NCI-H1417 (cell line): ENCODE results near the gene FRS3.
"Not testable (repeated sequence)": the region's sequence is repeated elsewhere in the genome, so short reads cannot be mapped to it uniquely, and the experiment has no call there.

Experiments used
- DNase-seq, 3 experiments: peaks; one replicate each; lab custom pipeline; 2025; lab: John Stamatoyannopoulos, UW

Gene FRS3, protein sequence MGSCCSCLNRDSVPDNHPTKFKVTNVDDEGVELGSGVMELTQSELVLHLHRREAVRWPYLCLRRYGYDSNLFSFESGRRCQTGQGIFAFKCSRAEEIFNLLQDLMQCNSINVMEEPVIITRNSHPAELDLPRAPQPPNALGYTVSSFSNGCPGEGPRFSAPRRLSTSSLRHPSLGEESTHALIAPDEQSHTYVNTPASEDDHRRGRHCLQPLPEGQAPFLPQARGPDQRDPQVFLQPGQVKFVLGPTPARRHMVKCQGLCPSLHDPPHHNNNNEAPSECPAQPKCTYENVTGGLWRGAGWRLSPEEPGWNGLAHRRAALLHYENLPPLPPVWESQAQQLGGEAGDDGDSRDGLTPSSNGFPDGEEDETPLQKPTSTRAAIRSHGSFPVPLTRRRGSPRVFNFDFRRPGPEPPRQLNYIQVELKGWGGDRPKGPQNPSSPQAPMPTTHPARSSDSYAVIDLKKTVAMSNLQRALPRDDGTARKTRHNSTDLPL

DNA sequence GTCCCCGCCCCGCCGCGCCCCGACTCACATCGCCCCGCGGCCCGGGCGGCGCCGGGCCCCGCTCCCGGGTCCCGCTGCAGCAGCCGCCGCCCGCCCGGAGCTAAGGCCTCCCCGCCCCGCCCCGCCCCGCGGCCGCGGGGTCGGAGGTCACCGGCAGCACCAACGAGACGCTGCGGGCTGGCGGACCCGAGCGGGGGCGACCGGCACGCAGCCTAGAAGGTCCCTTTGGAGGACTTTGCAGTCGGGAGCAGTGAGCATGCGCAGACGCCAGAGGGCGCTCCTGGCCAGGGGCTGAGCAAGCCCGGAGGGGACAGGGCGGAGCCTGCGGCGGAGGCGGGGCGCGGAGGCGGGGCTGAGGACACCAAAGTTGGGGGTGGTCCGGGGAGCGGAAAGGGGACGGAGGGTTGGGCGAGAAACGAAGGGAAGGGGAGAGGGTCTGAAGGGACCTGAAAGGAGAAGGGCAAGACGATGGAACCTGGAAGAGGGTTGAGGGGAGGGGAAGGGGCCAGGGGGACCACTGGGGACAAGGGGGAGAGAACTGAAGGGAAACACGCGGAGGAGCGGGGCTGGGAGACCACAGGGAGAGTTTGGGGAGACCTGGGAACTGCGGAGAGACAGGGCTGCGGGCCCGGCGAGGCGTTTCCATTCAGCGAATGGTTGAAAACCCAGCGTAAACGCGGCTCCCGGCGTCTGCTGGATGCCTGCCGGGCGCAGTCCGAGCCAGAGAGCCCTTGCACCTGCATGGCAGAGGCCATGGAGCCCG, at the start of gene FRS3:
FRS3 (minus strand) TSS at position 113 of the 763 bp plus-strand sequence. CDS start 2,913 bp downstream, outside the sequence.
- DNase-seq = peak; percentile 90 to 95 (median 94)

DNA sequence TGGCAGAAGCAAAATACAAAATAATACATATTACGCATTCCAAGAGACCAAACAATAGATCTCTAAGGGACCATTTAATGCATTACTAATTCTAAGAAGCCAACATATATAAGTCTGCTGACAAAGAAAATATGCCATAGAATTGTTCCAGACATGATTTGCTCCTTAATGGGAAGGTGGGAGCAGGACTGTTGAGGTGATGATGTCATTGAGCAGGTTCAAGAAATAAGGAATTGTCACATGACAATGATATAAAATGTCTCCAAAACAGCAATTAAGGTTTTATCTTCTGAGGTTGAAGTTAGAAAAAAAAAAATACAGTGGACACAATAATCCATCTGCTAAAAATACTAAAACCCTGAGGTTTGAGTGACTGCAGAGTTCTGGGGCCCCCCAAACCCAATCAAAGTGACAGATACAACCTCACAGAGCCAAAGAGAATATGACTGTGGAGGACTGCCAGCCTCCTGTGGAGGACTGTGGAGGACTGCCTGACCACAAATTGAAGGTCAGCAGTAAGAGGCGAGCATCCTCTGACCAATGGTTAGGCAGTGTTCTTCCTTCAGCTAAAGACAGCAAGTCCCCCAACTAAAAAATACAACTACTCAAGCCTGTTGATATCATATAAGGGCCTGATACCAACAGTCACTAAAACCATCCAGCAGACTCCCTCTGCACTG, 46.8 kb upstream of the FRS3 start:
- DNase-seq = no peak

DNA sequence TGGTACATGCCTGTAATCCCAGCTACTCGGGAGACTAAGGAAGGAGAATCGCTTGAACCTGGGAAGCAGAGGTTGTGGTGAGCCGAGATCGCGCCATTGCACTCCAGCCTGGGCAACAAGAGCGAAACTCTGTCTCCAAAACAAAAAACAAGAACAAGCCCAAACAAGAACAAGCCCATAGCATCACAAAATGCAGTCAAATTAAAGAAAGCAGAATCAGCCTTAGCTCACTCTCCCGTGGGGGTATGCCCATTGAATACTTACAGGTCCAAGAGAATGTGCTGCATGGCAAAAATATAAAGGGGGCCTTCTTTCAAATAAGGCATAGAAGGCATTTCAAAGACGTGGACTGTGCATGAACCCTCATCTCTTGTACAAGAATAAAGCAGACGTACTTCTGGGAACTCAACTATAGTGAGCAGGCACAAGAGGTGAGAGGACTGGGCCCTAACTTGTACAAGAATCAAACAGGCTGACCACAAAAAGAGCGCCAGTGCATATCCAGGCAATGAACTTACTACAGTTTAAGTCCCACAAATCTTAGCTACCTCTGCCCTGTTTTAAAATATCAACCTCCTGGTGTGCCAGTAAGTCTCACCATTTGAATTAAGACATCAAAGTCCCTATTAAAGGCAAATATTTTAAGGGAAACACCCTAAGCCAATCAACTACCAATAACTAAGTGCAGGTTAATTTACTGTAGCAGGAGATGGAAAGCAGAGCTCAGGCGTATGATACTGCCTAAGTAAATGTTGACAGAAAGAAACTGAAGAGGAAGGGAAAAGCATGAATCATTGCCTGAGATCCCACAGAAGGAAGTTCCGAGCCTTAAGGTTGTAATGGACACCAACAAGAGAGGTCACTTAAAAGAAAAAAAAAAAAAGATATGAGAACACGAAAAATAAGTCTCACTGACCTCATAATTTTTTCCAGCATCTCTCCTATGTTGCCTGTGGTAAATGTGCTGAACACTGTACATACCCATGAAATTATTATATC, 45.2 kb upstream of the FRS3 start:
- no peak for DNase-seq

DNA sequence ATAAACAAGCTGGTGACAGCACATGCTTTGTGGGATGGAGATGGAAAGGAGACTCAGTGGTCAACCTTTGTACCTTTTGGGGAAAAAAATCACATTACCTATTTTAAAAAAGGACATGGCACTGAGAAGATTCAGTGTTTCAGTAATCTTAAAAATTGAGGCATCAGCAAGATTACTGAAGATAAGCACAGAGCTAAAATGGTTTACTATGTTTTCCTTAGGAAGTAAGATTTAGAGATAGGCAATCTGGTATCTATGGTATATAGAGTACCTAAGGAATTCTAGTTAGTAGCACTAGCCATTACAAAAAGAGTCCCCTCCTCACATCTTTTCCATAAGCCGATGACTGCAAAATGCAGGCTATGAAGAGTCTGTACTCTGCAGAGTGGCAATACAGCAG, 43.5 kb upstream of the FRS3 start:
- no peak for DNase-seq

DNA sequence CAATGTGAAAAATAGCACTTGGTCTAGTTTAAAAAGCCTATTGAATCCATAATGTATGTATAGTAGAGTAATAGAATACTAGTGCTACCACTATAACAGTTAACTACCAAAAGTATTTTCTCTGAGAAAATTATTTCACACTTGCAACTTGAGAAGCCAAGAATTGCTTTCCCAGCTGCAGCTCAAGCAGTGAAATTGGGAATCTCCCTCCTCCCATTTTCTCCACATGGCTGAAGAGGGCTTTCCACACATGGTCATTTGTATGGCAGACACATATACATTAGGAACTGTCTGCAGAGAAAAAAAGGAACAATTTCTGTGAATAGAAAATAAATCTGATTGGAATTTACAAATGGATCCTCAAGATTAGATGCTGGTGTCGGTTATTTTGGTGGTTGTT, 42.3 kb upstream of the FRS3 start:
- no peak for DNase-seq

DNA sequence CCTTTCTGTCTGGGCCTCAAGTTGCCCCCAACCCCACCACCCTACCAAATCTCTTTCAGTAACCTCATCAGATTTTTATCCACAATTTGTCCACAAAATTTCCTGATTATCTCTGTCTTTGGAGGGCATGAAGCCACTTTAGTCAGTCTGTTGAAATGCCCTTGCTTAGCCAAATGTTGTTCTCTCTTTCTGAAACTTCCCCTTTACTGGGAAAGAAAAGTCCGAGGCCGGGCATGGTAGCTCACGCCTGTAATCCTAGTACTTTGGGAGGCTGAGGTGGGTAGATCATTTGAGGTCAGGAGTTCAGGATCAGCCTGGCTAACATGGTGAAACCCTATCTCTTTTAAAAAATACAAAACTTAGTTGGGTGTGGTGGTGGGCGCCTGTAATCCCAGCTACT, 41.6 kb upstream of the FRS3 start:
- no peak for DNase-seq

DNA sequence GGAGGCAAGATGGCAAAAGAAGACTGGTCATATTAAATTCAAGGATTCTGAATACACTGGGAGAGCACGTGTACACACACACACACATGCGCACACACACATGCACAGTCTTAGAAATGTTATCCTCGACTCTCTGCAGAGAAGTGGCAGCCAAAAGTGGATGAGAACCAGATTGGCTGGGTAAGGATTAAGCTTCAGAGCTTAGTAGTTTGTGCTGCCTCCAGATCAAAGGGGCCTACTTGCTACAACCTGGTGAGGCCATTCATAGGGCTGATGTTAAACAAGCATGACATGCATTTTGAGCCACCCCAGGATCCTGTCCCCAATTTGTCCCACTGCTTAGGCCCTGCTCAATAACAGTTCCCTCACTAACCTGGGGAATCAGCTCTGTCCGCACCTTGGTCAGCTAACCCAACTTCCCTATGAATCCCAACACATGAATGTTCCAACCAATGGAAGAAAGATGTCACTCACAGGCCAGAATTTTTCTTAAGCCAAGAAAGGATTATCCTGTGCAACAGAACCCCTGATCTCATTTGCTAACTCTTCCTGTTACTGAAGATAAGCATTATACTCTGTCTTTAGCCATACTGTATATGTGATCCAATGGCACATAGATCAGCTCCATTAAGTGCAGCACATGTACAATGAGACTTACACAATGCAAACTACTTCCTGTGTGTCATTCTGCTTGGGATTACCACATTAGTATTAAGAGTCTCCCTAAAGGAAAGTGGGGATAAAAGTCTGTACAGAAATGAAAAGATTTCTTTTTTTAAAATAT, 38.8 kb upstream of the FRS3 start:
- DNase-seq = no peak

DNA sequence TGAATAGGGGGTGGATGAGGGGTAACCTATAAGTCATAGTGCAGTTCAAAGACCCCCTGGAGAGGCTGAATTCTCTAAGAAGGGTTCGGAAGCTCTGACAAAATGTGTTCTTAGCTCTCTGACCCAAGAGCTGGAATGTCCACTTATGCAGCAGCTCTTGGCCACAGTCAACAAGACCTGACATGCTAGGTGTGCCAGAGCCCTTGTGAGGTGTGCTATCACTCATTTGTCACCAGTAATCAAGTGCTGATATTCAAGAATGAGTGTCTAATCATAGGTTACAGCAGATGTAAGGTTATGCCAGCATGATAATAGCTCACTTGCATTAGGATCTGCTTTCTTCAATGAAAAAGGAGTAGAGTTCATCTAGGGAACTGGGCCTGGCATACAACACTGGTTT, 35.9 kb upstream of the FRS3 start:
- DNase-seq = peak in 1 of 3 experiments; percentile 9

DNA sequence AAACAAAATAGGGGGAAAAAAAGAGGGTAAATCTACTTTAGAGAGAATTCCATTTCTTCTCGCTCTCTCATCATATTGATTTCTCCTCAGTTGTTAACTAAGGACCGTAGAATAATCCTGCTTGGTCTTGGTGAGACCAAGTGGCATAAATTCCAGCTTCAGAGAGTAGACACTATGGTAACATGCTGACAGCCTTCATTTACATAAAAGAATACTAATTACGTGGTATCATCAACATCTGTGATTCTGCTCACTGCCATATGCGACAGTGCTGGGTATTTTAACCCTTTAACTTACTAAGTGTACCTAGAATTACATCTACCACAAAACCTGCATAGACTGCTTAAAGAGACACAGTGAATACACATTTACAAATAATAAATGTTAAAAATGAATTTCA, 34.9 kb upstream of the FRS3 start:
- no peak for DNase-seq

DNA sequence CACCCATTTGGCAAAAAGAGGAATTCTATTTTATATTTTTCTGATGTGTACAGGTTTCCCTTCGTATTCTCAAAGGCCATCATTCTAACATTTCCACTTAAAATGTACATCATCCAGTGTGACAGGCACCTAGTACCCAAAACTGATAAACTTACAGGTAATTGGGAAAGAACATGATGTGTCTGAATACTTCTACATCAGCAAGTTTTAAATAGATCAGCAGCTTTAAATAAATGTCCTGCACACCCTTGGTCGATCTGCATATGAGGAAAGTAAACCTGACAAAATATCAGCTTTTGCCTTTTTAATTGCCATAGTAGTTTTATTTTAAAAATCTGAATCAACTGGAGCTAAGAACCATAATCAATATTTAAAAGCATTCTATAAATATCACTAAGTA, 34.3 kb upstream of the FRS3 start:
- DNase-seq = no peak

DNA sequence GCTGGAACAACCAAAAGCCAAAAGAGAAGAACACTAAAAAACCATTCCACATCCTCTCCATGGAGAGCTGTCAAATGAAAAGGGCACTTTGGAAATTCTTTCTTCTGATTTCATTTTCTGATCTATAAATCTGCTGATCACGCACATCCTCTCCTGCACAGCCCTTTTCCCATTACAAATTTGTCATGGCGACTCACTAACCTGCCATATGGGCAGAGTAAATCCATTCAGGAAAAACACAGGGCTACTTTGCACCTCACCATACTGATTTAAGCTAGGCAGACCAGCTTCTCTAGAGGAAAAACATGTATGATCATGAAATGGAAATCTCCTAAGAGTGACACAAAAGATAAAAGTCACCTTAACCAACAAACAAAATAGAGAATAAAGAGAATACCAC, 33.8 kb upstream of the FRS3 start:
- DNase-seq = no peak

DNA sequence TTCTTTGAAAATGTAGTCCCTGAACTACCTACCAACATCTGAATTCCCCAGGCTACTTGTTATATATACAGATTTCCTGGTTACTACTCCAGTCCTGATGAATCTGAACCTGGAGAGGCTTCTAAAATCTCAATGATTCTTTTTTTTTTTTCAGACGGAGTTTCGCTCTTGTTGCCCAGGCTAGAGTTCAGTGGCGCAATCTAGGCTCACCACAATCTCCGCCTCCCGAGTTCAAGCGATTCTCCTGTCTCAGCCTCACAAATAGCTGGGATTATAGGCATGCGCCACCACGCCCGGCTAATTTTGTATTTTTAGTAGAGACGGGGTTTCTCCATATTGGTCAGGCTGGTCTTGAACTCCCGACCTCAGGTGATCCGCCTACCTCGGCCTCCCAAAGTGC, 32.2 kb upstream of the FRS3 start:
- not testable (repeated sequence) for DNase-seq

DNA sequence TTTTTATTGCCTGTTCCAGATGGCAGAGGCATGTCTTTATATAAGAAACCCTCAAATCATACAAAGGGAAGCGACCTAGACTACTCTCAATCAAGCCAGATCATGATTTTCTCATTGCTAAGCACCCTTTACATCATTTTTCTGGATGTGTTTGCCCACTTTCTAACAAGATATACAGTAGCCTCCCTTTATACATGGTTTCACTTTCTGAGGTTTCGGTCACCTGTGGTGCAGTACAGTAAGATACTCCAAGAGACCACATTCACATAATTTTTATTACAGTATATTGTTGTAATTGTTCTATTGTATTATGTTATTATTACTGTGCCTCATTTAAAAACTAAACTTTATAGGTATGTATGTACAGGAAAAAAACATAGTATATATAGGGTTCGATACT, 31.4 kb upstream of the FRS3 start:
- no peak for DNase-seq

DNA sequence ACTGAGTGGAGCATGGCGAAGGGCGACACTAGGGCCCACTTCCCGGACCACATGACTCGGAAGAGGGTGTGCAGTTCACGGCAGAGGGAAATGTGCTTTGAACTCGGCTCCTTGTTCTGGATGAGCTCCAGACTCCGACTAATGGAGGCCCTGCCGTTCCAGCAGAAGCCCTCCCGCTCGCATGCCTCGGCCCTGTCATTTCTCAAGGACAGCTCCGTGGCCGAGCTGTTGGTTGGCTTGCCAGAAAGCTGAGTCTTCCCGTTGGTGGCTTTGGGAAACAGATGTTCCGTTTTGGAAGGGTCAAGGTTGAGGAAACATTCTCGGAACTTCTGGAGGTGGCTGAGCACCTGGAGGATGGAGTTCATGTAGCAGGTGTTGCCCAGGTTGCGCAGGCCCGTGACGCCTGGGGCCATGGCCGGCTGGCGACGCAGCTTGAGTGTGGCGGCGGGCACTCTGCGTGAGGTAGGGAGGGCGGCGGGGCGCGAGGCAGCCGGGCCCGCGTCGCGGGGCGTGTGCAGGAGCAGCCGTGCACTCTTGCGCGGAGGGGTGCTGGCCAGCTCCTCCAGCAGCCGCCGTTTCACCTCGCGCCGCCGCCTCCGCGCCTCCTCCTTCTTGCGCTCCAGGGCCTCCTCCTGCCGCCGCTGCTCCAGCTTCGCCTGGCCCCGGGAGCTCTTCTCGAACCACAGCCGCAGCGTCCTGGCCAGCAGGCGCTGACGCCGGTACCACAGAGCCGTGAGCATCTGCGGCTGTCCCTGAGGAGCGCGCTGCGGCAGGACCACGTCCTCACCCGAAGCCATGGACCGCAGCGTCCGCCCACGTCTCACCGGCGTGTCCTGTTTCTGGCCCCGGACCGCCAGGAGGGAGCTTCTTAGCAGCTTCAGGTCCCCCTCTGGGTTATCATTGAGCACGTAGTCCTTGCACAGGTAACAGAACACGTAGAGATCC, 26.4 kb upstream of the FRS3 start:
- DNase-seq = no peak

DNA sequence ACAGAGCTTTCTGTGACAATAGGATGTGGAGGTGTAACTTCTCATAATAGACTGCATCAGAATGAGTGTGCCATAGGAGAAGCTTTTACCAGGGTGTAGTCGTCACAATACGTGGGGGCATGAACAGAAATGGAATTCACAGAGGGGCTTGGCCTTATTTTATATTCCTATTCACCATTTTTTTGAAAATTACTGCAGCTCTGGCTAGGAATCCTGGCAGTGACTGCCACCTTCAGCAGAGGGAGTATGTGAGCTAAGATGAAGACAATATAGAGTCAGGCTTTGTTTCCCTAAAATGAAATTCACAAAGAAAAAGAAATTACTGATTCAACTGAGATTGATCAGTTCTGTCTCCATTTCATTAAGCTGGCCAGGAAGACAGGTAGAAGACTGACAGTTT, 21.7 kb upstream of the FRS3 start:
- DNase-seq = peak in 1 of 3 experiments; percentile 8

DNA sequence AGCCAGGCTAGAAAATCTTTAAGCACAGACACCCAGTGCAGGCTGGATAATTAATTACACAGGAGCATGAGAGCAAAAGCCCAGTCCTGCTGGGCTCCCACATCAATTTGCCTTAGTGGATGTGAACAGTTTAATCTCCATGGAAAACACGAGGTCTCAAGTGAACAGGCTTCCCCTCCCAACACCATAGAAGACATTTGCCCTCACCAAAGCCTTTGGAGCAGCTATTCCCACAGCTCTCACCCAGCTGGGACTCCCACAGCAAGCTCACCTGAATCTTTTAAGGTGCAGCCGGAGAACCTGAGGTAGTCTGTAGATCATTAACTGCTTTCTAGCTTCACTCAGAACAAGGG, 19.8 kb upstream of the FRS3 start:
- no peak for DNase-seq

DNA sequence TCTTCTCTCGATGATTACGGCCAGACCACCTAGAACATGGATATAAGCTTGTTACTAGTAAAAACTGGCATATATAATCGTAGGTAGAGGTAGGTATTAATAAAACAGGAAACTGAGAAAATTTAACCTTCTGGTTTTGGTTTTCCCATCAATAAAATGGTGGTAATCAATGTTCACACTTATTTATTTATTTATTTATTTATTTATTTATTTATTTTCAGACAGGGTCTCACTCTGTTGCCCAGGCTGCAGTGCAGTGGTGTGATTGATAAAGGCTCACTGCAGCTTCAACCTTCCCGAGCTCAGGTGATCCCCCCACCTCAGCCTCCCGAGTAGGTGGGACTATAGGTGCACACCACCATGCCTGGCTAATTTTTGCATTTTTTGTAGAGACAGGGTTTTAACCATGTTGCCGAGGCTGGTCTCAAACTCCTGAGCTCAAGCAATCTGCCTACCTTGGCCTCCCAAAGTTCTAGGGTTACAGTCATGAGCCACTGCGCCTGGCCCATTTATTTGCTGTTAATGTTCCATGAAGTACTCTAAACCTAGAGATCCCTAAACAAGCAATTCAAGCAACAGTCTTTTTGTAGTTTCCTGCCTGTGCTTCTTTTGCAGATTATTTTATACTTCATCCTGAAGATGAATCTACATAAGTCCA, 19.3 kb upstream of the FRS3 start:
- DNase-seq = peak in 1 of 3 experiments; percentile 70

DNA sequence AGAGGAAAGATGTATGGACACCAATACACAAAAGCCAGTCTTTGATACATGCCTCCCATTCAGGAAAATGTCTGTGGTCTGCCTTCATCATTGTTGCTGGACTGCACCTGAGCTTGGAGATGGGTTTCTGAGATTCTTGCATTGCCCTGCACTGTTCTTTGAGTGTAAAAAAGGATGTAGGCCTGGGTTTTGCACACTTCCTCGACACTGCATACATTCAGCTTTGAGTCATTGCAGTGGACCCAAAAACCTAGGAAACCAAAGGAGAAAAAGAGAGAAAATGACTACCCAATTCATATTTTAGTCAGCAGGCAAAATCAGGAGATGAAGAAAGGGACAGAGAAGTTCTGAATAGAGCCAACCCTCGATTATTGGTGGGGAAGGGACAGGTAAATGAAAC, 16.8 kb upstream of the FRS3 start:
- DNase-seq = no peak

DNA sequence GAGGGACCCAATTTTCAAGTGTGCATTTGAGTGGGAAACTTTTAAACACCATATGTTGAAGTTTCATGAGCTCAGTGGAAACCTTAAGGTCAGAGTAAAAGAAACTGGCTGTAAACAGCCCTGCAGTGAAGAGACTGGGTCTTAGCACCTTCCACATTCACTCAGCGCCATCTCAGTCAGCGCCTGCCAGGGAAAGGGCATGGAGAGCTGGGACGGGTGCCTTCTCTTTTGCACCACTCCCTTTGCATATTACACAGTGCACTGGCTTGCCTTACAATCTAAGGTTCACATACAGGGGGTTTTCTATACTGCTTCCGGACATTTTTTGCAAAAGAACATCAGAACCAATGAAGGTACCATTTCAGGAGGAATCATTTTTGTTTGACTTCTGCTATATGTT, 12.3 kb upstream of the FRS3 start:
- no peak for DNase-seq
